PC-9 (cell line): ENCODE results near the gene C10orf71. TPM values are rescaled to one million over a fixed set of nuclear protein-coding genes. Genes with fewer than 3 reads are reported as not detected.

ENCODE experiments used
- BruUV-seq: library from RNA; stranded (reverse); fragments of 400-500 nt; replicated peaks from 2 replicates; lab custom pipeline; 2021; lab: Mats Ljungman, UMichigan
- CTCF ChIA-PET: fragments of 300-600 bp; sonication (Branson Sonifier 250); formaldehyde crosslinking; loops from one replicate; lab custom pipeline; 2022; ENCODE audit warnings: antibody characterized with exemption; lab: Charles Lee
- POLR2A ChIA-PET: fragments of 300-600 bp; sonication (Branson Sonifier 250); formaldehyde crosslinking; loops from one replicate; lab custom pipeline; 2022; ENCODE audit warnings: antibody characterized with exemption; ENCODE audit not compliant: unreplicated experiment; lab: Charles Lee
- DNase-seq, 2 experiments: peaks; one replicate each; pipeline versions ENCODE4 v3.0.0 to v3.0.0-alpha.2; 2015 to 2022; ENCODE audit warnings: mixed read lengths in 1 of 2
- H2AFZ ChIP-seq: fragments of 200-600 bp; sonication (generic); 2 replicates; pipeline ENCODE4 v1.8.1; 2017; ENCODE audit warnings: antibody characterized with exemption
- H3F3A ChIP-seq: fragments of 200-600 bp; sonication (generic); 2 replicates; pipeline ENCODE4 v1.8.1; 2017; ENCODE audit warnings: antibody characterized with exemption, mild to moderate bottlenecking, low read depth; ENCODE audit not compliant: insufficient read depth
- H3K27ac ChIP-seq: fragments of 200-600 bp; sonication (generic); 2 replicates; pipeline ENCODE4 v1.6.1; 2016; ENCODE audit warnings: mixed run types
- H3K27me3 ChIP-seq: fragments of 200-600 bp; sonication (generic); 2 replicates; pipeline ENCODE4 v1.6.1; 2016; ENCODE audit warnings: low read depth, mixed run types; ENCODE audit not compliant: insufficient read depth
- H3K36me3 ChIP-seq: fragments of 200-600 bp; sonication (generic); 2 replicates; pipeline ENCODE4 v1.6.1; 2016; ENCODE audit warnings: low read depth, mixed run types
- H3K4me1 ChIP-seq: fragments of 200-600 bp; sonication (generic); replicated peaks from 2 replicates; pipeline ENCODE4 v1.6.1; 2016; ENCODE audit warnings: mixed run types; ENCODE audit not compliant: insufficient read depth
- H3K4me2 ChIP-seq: fragments of 200-600 bp; sonication (generic); 2 replicates; pipeline ENCODE4 v1.6.1; 2017; ENCODE audit warnings: mixed run types
- H3K4me3 ChIP-seq: fragments of 200-600 bp; sonication (generic); 2 replicates; pipeline ENCODE4 v1.6.1; 2016; ENCODE audit warnings: mixed run types
- H3K79me2 ChIP-seq: fragments of 200-600 bp; sonication (generic); 2 replicates; pipeline ENCODE4 v1.6.1; 2017; ENCODE audit warnings: low read depth, mixed run types
- H3K9me2 ChIP-seq: fragments of 200-600 bp; sonication (generic); 2 replicates; pipeline ENCODE4 v1.8.1; 2017; ENCODE audit warnings: mild to moderate bottlenecking; ENCODE audit not compliant: insufficient read depth
- H3K9me3 ChIP-seq: fragments of 200-600 bp; sonication (generic); 2 replicates; pipeline ENCODE4 v1.8.1; 2016; ENCODE audit warnings: low read depth; ENCODE audit not compliant: insufficient read depth
- H4K20me1 ChIP-seq: fragments of 200-600 bp; sonication (generic); 2 replicates; pipeline ENCODE4 v1.8.1; 2017; ENCODE audit not compliant: insufficient read depth
- CTCF ChIP-seq: fragments of 200-600 bp; sonication (generic); conservative IDR thresholded peaks from 2 replicates; pipeline ENCODE4 v1.6.1; 2017; ENCODE audit warnings: mixed run types, antibody characterized with exemption, mild to moderate bottlenecking, moderate library complexity
- EZH2 ChIP-seq: fragments of 200-600 bp; sonication (generic); IDR thresholded peaks from 2 replicates; pipeline ENCODE4 v1.8.0; 2017; ENCODE audit warnings: antibody characterized with exemption, low read depth
- intact Hi-C: fragments of 100-400 bp; cut with micrococcal nuclease; formaldehyde crosslinking; loops from one replicate; pipeline ENCODE4 v1.10.0; 2022; ENCODE audit not compliant: unreplicated experiment
- total RNA-seq: library from RNA; stranded (reverse); gene quantifications from 2 replicates; pipeline ENCODE4 v1.2.3, GENCODE V29; 2021

C10orf71 gene
- total RNA-seq, 1 experiment from 2014 or later = not detected

- Histone ChIP-seq H3K27ac (no peak overlapping the region), H3K4me3 (no peak overlapping the region), H3K9me3 (no peaks in the 10 kb centered on the region), H4K20me1 (no peaks in the 10 kb centered on the region; the same call in 1 of the 2 replicates), H3K9me2 (no peaks in the 10 kb centered on the region), H3K27me3 (peaks cover 77% of the 10 kb centered on the region), H3K79me2 (no peaks in the 10 kb centered on the region), H3K36me3 (no peaks in the 10 kb centered on the region), H3K4me2 (no peak overlapping the region), H3K4me1 (no peaks in the 10 kb centered on the region), H3F3A (no peaks in the 10 kb centered on the region), H2AFZ (no peak overlapping the region)
- ChIA-PET POLR2A (no interaction called here), CTCF (no interaction called here)
- no peak for DNase-seq
- BruUV-seq = no TSS peak
- TF ChIP-seq CTCF (no peak), EZH2 (no peak)
- intact Hi-C loops = no loop called here
Observed at GRCh38 chr10:49323896-49324270, 24.9 kb downstream of the C10orf71 start.

GRCh38 chr10:49324711-49325110 lies 25.7 kb downstream of the C10orf71 start:
- POLR2A ChIA-PET = interaction anchor here (0.6 kb wide), 1 partner anchor 200 kb away, joined by 3 read pairs; no protein-coding TSS in a partner anchor
- Histone ChIP-seq H2AFZ (no peak overlapping the region), H3K36me3 (no peaks in the 10 kb centered on the region), H4K20me1 (no peaks in the 10 kb centered on the region; the same call in 1 of the 2 replicates), H3K79me2 (no peaks in the 10 kb centered on the region), H3K9me3 (no peaks in the 10 kb centered on the region), H3K4me2 (no peak overlapping the region), H3K4me1 (no peaks in the 10 kb centered on the region), H3K27me3 (peaks cover 86% of the 10 kb centered on the region), H3K4me3 (no peak overlapping the region), H3K27ac (no peak overlapping the region), H3K9me2 (no peaks in the 10 kb centered on the region), H3F3A (no peaks in the 10 kb centered on the region)
- BruUV-seq = no TSS peak
- intact Hi-C loops = no loop called here
- CTCF ChIA-PET = no interaction called here
- TF ChIP-seq EZH2 = no peak
- 0 out of 2 replicates have a peak, but pooled peaks have one; percentile 14 for TF ChIP-seq CTCF
- no peak for DNase-seq

- peaks cover 88% of the 10 kb centered on the region for H3K27me3 ChIP-seq
- H3K79me2 ChIP-seq = no peaks in the 10 kb centered on the region
- no TSS peak for BruUV-seq
- H2AFZ ChIP-seq = no peak overlapping the region
- CTCF ChIA-PET = no interaction called here
- no peaks in the 10 kb centered on the region for H3K36me3 ChIP-seq
- H3K27ac ChIP-seq = no peak overlapping the region
- intact Hi-C loops = no loop called here
- no peaks in the 10 kb centered on the region for H3K9me3 ChIP-seq
- DNase-seq = no peak
- no peaks in the 10 kb centered on the region; the same call in 1 of the 2 replicates for H4K20me1 ChIP-seq
- no peak overlapping the region for H3K4me2 ChIP-seq
- TF ChIP-seq CTCF (no peak), EZH2 (no peak)
- POLR2A ChIA-PET = interaction anchor here (0.6 kb wide), 1 partner anchor 200 kb away, joined by 3 read pairs; no protein-coding TSS in a partner anchor
- H3K4me1 ChIP-seq = no peaks in the 10 kb centered on the region
- H3F3A ChIP-seq = no peaks in the 10 kb centered on the region
- no peaks in the 10 kb centered on the region for H3K9me2 ChIP-seq
- no peak overlapping the region for H3K4me3 ChIP-seq
Observed at GRCh38 chr10:49325131-49325915, 26.4 kb downstream of the C10orf71 start.
